K562 (cell line): Measurements from ENCODE around the gene PRICKLE4. TPM values are rescaled to one million over a fixed set of nuclear protein-coding genes. Genes with fewer than 3 reads are reported as not detected.
A peak's percentile ranks its signal among the peaks of the same experiment; 100 is the strongest.

Experiments
- ATAC-seq: fragments of 200-7000 bp; cut with Tn5 transposase; 3 replicates; pipeline ENCODE4 v1.9.1; 2020; ENCODE audit warnings: moderate library complexity
- BruUV-seq: library from RNA; stranded (reverse); fragments of 400-500 nt; replicated peaks from 2 replicates; lab custom pipeline; 2021; lab: Mats Ljungman, UMichigan
- CTCF ChIA-PET: fragments of 300-600 bp; formaldehyde crosslinking; extraction: SDS; loops from one replicate; lab custom pipeline; 2021; ENCODE audit warnings: low intra/inter-chr PET ratio; lab: Yijun Ruan, JAX
- POLR2A ChIA-PET: fragments of 300-600, 350-650 bp; sonication (Branson Sonifier 250); formaldehyde crosslinking; extraction: SDS; loops from one replicate; lab custom pipeline; 2021; ENCODE audit warnings: antibody characterized with exemption, inconsistent platforms; lab: Yijun Ruan, JAX
- DNase-seq, 4 experiments: peaks; one replicate each; pipeline versions ENCODE4 v3.0.0 to v3.0.0-alpha.2; 2011 to 2018; ENCODE audit warnings: low spot score in 3 of 4, mixed read lengths in 3 of 4; ENCODE audit errors: extremely low read depth in 1 of 4
- FAIRE-seq: peaks from 2 replicates; lab custom pipeline; 2011; peaks lifted over from hg19 to GRCh38; lab: Jason Lieb, UNC
- H2AFZ ChIP-seq: 2 replicates; pipeline ENCODE4 v1.6.0; 2011; ENCODE audit warnings: low read depth, low read length, control low read depth, inconsistent platforms
- H3K27ac ChIP-seq: fragments of 200-600 bp; 3 replicates; pipeline ENCODE4 v1.8.0; 2011; ENCODE audit warnings: low read depth, mild to moderate bottlenecking, control low read depth, inconsistent platforms, low read length, moderate library complexity, mixed read lengths; ENCODE audit errors: extremely low read depth
- H3K27me3 ChIP-seq, 2 experiments: fragments of 300-600 bp in 1 of 2; 2 replicates in 1 of 2; 3 replicates in 1 of 2; pipeline versions ENCODE4 v1.6.0 to v1.8.0; 2011; ENCODE audit warnings: inconsistent platforms in 2 of 2, low read length in 2 of 2, mild to moderate bottlenecking in 1 of 2, mixed read lengths in 1 of 2, moderate library complexity in 1 of 2; ENCODE audit not compliant: control insufficient read depth in 2 of 2, insufficient read depth in 2 of 2
- H3K36me3 ChIP-seq: fragments of 300-600 bp; 3 replicates; pipeline ENCODE4 v1.8.0; 2011; ENCODE audit warnings: mild to moderate bottlenecking, low read length, inconsistent platforms; ENCODE audit not compliant: control insufficient read depth, insufficient read depth
- H3K4me1 ChIP-seq, 2 experiments: fragments of 200-600 bp in 1 of 2; replicated peaks in 1 of 2; 2 replicates in 1 of 2; 3 replicates in 1 of 2; pipeline versions ENCODE4 v1.5.1 to v1.8.0; 2011; ENCODE audit warnings: inconsistent platforms in 2 of 2, low read length in 2 of 2, mild to moderate bottlenecking in 1 of 2, mixed read lengths in 1 of 2, moderate library complexity in 1 of 2; ENCODE audit not compliant: control insufficient read depth in 2 of 2, insufficient read depth in 2 of 2
- H3K4me2 ChIP-seq: 2 replicates; pipeline ENCODE4 v1.6.1; 2011; ENCODE audit warnings: low read length, control low read depth, inconsistent platforms, mixed read lengths; ENCODE audit not compliant: insufficient read depth
- H3K4me3 ChIP-seq: fragments of 200-600 bp; sonication (generic), shearing (Covaris generic); 2 replicates; pipeline ENCODE4 v1.5.1; 2016; ENCODE audit warnings: control low read depth, inconsistent platforms
- H3K79me2 ChIP-seq: fragments of 200-600 bp; 3 replicates; pipeline ENCODE4 v1.8.0; 2011; ENCODE audit warnings: low read length, inconsistent platforms; ENCODE audit not compliant: control insufficient read depth, insufficient read depth
- H3K9ac ChIP-seq, 2 experiments: 2 replicates each; pipeline versions ENCODE4 v1.6.0 to v1.6.1; 2011; ENCODE audit warnings: low read depth in 2 of 2, low read length in 2 of 2, control low read depth in 1 of 2, inconsistent platforms in 1 of 2, mild to moderate bottlenecking in 1 of 2, mixed read lengths in 1 of 2; ENCODE audit not compliant: insufficient read depth in 1 of 2
- H3K9me1 ChIP-seq: one replicate; pipeline ENCODE4 v1.6.0; 2011; ENCODE audit warnings: inconsistent platforms, mild to moderate bottlenecking, low read length, moderate library complexity; ENCODE audit not compliant: control insufficient read depth, insufficient read depth
- H3K9me3 ChIP-seq: replicated peaks from 2 replicates; pipeline ENCODE4 v1.5.1; 2011; ENCODE audit warnings: low read depth, low read length, inconsistent platforms; ENCODE audit not compliant: control insufficient read depth, insufficient read depth
- H4K20me1 ChIP-seq: replicated peaks from 2 replicates; pipeline ENCODE4 v1.6.1; 2011; ENCODE audit warnings: low read length, inconsistent platforms, mixed read lengths; ENCODE audit not compliant: control insufficient read depth, insufficient read depth
- ARID4B ChIP-seq: sonication (generic); formaldehyde crosslinking; IDR thresholded peaks from 2 replicates; pipeline ENCODE4 v1.8.0; 2022; ENCODE audit warnings: mild to moderate bottlenecking, missing genetic modification reagents
- DIDO1 ChIP-seq: fragments of 450-650 bp; IDR thresholded peaks from 2 replicates; pipeline ENCODE4 v1.6.1; 2016; ENCODE audit warnings: low read depth, missing biosample characterization, missing genetic modification characterization
- KLF16 ChIP-seq: IDR thresholded peaks from 2 replicates; pipeline ENCODE4 v1.6.1; 2016; ENCODE audit warnings: antibody characterized with exemption
- MED1 ChIP-seq: sonication (generic); formaldehyde crosslinking; IDR thresholded peaks from 2 replicates; pipeline ENCODE4 v1.8.1; 2023; ENCODE audit warnings: missing genetic modification reagents, borderline replicate concordance
- SLC30A9 ChIP-seq: fragments of 250-450 bp; sonication (Bioruptor Pico); IDR thresholded peaks from 2 replicates; pipeline ENCODE4 v1.8.0; 2022; ENCODE audit warnings: mild to moderate bottlenecking, moderate library complexity
- WGBS: fragments of 100-300 bp; shearing (Covaris generic); methylation state at CpG from one replicate; pipeline ENCODE4 v1.1.6; 2016; ENCODE audit warnings: low coverage, mixed read lengths; ENCODE audit not compliant: insufficient coverage; ENCODE audit errors: missing lambda C conversion rate; 5-methylcytosine and 5-hydroxymethylcytosine counted together
- in situ Hi-C: fragments of 300-500 bp; cut with MboI; formaldehyde crosslinking; loops from 4 replicates; pipeline ENCODE4 v1.15.0; 2018; ENCODE audit warnings: inconsistent platforms, mixed read lengths
- intact Hi-C: fragments of 100-400 bp; cut with micrococcal nuclease; formaldehyde crosslinking; loops from 2 replicates; pipeline ENCODE4 v1.14.2; 2022
- polyA plus RNA-seq, 8 experiments: library from polyadenylated mRNA; depleted of rRNA in 4 of 8; stranded (reverse) in 5 of 8; unstranded in 3 of 8; fragments of >200 nt; fragmentation: Nextera tagmentation in 2 of 8; fragmentation: Illumina TruSeq in 1 of 8; extraction: Ambion mirVana in 2 of 8; extraction: Trizol in 1 of 8; gene quantifications; 2 replicates each; pipeline versions ENCODE4 v1.2.1 to v1.2.3, GENCODE V29; 2011 to 2014; ENCODE audit warnings: inconsistent platforms in 1 of 8, missing spikeins in 1 of 8
- total RNA-seq, 7 experiments: library from RNA; depleted of rRNA in 6 of 7; stranded (reverse); fragments of >200 nt in 6 of 7; fragmentation: Illumina TruSeq in 2 of 7; extraction: Trizol in 2 of 7; gene quantifications; 2 replicates each; pipeline versions ENCODE4 v1.2.1 to v1.2.3, GENCODE V29; 2011 to 2021; ENCODE audit warnings: low replicate concordance in 1 of 7
- TF ChIP-seq, protein P1 (sequence below): sonication (generic); IDR thresholded peaks from 2 replicates; pipeline ENCODE4 v1.6.1; 2016
- TF ChIP-seq, protein P2 (sequence below): sonication (generic); formaldehyde crosslinking; IDR thresholded peaks from 2 replicates; pipeline ENCODE4 v1.8.1; 2023; ENCODE audit warnings: mild to moderate bottlenecking, missing genetic modification reagents, moderate library complexity

PRICKLE4 gene
- total and polyA plus RNA-seq, 9 of the 15 experiments (the other 6 are each of a cell fraction or from before 2014, with no cell fraction given) = 0.20 to 0.32 (median 0.27) TPM; not detected in 6

- Histone ChIP-seq H3K27ac (no peak overlapping the region), H3K79me2 (no peaks in the 10 kb centered on the region), H3K4me1 (no peaks in the 10 kb centered on the region), H4K20me1 (no peaks in the 10 kb centered on the region), H3K4me3 (no peak overlapping the region), H3K27me3 (no peaks in the 10 kb centered on the region), H3K9me1 (no peaks in the 10 kb centered on the region), H3K9ac (no peak overlapping the region), H3K9me3 (no peaks in the 10 kb centered on the region), H2AFZ (no peak overlapping the region), H3K36me3 (peaks cover 19% of the 10 kb centered on the region; the same call in 1 of the 3 replicates), H3K4me2 (no peak overlapping the region)
- no TSS peak for BruUV-seq
- ATAC-seq (no peak), DNase-seq (no peak), FAIRE-seq (no peak)
- POLR2A ChIA-PET = interaction anchor here (0.6 to 3.5 kb wide), 3 partner anchors 9 to 246 kb away, joined by 3 to 37 read pairs (median 4); partner anchors contain the start of gene TOMM6
- no peak for TF ChIP-seq MED1 (CRISPR knock-in tag)
- TF ChIP-seq SLC30A9 = no peak
- CTCF ChIA-PET = no interaction called here
- intact Hi-C loops (no loop called here), in situ Hi-C loops (no loop called here)
- 50% methylated on average over 2 of the region's 2 CpGs for WGBS
Measured at GRCh38 chr6:41799559-41799911, 19.0 kb downstream of the PRICKLE4 start.

GRCh38 chr6:41801380-41801779 is 20.8 kb downstream of the PRICKLE4 start:
- Histone ChIP-seq H3K9ac (no peak overlapping the region), H3K27me3 (no peaks in the 10 kb centered on the region), H3K9me3 (no peaks in the 10 kb centered on the region), H3K4me2 (no peak overlapping the region), H4K20me1 (no peaks in the 10 kb centered on the region), H3K27ac (no peak overlapping the region), H3K36me3 (peaks cover 19% of the 10 kb centered on the region; the same call in 1 of the 3 replicates), H3K79me2 (no peaks in the 10 kb centered on the region), H3K9me1 (no peaks in the 10 kb centered on the region), H3K4me1 (peaks cover 0 to 3% of the 10 kb centered on the region in 2 experiments; a peak in 1 of 5 replicates), H3K4me3 (no peak overlapping the region), H2AFZ (no peak overlapping the region)
- intact Hi-C loops = loop anchor here (1.0 to 5.0 kb wide), 4 partner anchors 46 to 243 kb away; no protein-coding TSS in a partner anchor
- peak; percentile 71 for ATAC-seq
- no peak for FAIRE-seq
- DNase-seq = peak in 1 of 4 experiments; percentile 33
- CTCF ChIA-PET = interaction anchor here (0.7 to 2.8 kb wide), 8 partner anchors 46 to 429 kb away, joined by 3 to 24 read pairs (median 4); no protein-coding TSS in a partner anchor
- BruUV-seq = no TSS peak
- WGBS = 54% methylated on average over 2 of the region's 2 CpGs
- POLR2A ChIA-PET = interaction anchor here (1.0 to 3.5 kb wide), 5 partner anchors 12 to 246 kb away, joined by 3 to 37 read pairs (median 5); partner anchors contain the start of gene TOMM6
- in situ Hi-C loops = no loop called here
- TF ChIP-seq, protein P1, sequence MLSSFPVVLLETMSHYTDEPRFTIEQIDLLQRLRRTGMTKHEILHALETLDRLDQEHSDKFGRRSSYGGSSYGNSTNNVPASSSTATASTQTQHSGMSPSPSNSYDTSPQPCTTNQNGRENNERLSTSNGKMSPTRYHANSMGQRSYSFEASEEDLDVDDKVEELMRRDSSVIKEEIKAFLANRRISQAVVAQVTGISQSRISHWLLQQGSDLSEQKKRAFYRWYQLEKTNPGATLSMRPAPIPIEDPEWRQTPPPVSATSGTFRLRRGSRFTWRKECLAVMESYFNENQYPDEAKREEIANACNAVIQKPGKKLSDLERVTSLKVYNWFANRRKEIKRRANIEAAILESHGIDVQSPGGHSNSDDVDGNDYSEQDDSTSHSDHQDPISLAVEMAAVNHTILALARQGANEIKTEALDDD = no peak
- TF ChIP-seq KLF16 (no peak), ARID4B (CRISPR knock-in tag) (no peak), DIDO1 (no peak)
- TF ChIP-seq, protein P2, sequence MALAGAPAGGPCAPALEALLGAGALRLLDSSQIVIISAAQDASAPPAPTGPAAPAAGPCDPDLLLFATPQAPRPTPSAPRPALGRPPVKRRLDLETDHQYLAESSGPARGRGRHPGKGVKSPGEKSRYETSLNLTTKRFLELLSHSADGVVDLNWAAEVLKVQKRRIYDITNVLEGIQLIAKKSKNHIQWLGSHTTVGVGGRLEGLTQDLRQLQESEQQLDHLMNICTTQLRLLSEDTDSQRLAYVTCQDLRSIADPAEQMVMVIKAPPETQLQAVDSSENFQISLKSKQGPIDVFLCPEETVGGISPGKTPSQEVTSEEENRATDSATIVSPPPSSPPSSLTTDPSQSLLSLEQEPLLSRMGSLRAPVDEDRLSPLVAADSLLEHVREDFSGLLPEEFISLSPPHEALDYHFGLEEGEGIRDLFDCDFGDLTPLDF (CRISPR knock-in tag) = 0 out of 2 replicates have a peak, but pooled peaks have one; percentile 41
